Kidney epithelial cell (primary cell): Measurements from ENCODE around the gene PDIA5. TPM values are rescaled to one million over a fixed set of nuclear protein-coding genes. Genes with fewer than 3 reads are reported as not detected.

Source experiments
- DNase-seq: peaks from one replicate; pipeline ENCODE4 v3.0.0-alpha.2; 2010; ENCODE audit warnings: low read depth
- H3K27me3 ChIP-seq: 2 replicates; pipeline ENCODE4 v1.6.0; 2011; ENCODE audit warnings: low read length; ENCODE audit not compliant: control insufficient read depth, insufficient read depth
- H3K36me3 ChIP-seq: 2 replicates; pipeline ENCODE4 v1.5.1; 2011; ENCODE audit warnings: low read length; ENCODE audit not compliant: control insufficient read depth, insufficient read depth
- H3K4me3 ChIP-seq: 2 replicates; pipeline ENCODE4 v1.5.1; 2011; ENCODE audit warnings: low read depth, mild to moderate bottlenecking, control low read depth, low read length
- total RNA-seq: library from RNA; depleted of rRNA; stranded (reverse); fragments of >200 nt; gene quantifications from 2 replicates; pipeline ENCODE4 v1.2.3, GENCODE V29; 2015
- TF ChIP-seq, protein P1 (sequence below): IDR thresholded peaks from 2 replicates; pipeline ENCODE4 v1.5.1; 2011; ENCODE audit warnings: mild to moderate bottlenecking, moderate library complexity, low read length, control low read depth, inconsistent platforms; ENCODE audit not compliant: insufficient read depth, poor library complexity, severe bottlenecking

The PDIA5 gene
- total RNA-seq, 1 donor from 2014 or later: 18.8 TPM

DNA sequence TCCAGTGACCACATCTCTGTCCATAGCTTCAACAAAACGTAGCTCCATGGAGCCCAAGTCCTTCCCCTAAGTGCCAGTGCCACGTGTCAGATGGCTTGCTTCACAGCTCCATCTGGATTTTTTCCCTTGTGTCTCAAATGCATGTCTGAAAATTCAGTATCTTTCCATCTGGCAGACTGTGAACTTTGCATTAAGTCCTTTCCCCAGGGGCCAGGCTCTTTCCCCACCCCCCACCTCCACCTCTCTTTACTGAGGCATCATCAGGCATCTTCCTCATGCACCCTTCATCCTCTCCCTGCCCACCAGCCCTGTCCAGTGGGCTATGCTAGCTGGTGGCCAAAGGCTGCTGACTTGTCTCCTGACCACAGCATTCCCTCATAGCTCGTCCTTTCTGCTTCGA is 53.7 kb downstream of the PDIA5 start:
- TF ChIP-seq, protein P1, sequence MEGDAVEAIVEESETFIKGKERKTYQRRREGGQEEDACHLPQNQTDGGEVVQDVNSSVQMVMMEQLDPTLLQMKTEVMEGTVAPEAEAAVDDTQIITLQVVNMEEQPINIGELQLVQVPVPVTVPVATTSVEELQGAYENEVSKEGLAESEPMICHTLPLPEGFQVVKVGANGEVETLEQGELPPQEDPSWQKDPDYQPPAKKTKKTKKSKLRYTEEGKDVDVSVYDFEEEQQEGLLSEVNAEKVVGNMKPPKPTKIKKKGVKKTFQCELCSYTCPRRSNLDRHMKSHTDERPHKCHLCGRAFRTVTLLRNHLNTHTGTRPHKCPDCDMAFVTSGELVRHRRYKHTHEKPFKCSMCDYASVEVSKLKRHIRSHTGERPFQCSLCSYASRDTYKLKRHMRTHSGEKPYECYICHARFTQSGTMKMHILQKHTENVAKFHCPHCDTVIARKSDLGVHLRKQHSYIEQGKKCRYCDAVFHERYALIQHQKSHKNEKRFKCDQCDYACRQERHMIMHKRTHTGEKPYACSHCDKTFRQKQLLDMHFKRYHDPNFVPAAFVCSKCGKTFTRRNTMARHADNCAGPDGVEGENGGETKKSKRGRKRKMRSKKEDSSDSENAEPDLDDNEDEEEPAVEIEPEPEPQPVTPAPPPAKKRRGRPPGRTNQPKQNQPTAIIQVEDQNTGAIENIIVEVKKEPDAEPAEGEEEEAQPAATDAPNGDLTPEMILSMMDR: no peak
- peaks cover 5% of the 10 kb centered on the region for H3K36me3 ChIP-seq

DNA sequence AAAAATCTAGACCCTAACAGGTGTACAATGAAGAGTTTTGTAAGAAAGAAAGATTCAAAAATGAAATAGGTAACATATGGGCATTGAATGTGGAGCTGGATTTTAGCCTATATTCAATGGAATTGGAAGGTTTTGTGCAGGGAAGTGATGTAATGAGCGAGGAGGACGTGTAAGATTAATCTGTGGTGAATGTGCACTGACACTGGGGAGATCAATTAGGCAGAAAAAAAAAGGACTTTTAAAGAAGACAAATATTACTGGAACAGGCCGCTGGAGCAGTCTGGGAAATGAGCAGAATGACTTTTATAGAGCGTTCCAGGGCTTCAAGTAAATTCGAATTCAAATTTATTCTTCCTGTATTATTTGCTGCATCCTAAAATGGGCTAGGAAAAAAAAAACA is 55.2 kb downstream of the PDIA5 start:
- Histone ChIP-seq H3K27me3 (no peaks in the 10 kb centered on the region), H3K36me3 (peaks cover 5% of the 10 kb centered on the region), H3K4me3 (no peak overlapping the region)
- no peak for DNase-seq
- TF ChIP-seq, protein P1: no peak

More for the DNA sequence above, 53.7 kb downstream of the PDIA5 start:
- no peak for DNase-seq
- Histone ChIP-seq H3K27me3 (no peaks in the 10 kb centered on the region), H3K4me3 (no peak overlapping the region)

DNA sequence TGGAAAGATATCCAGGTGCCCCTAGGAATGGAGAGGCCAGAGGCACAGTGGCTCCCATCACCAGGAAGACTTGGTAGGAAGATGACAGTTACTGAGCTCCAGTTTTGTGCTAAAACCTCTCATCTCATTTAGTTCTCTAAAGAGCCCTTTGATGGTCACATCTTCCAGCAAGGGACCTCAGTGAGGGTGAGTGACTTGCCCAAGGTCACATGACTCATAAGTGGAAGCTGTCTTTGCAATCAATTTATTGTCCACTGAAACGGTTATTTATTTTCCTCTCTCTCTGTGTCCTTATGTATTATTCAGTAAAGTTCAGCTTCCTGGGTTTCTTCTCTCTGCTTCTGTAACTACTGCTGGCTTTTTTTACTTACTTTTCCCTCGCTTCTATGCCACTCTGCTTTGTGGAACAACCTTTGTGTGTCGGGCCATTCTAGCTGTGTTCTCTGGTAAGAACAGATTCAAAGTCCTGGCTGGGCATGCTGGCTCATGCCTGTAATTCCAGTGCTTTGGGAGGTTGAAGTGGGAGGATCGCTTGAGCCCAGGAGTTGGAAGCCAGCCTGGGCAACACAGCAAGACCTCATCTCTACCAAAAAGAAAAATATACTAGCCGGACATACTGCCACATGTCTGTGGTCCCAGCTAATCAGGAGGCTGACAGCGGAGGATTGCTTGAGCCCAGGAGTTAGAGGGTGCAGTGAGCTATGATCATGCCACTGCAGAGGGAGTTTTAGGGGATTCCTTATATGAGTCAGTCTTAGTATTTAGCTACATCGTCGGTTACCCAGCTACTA is 55.9 kb downstream of the PDIA5 start:
- Histone ChIP-seq H3K27me3 (no peaks in the 10 kb centered on the region), H3K36me3 (peaks cover 5% of the 10 kb centered on the region), H3K4me3 (no peak overlapping the region)
- TF ChIP-seq, protein P1: no peak
- DNase-seq: no peak

DNA sequence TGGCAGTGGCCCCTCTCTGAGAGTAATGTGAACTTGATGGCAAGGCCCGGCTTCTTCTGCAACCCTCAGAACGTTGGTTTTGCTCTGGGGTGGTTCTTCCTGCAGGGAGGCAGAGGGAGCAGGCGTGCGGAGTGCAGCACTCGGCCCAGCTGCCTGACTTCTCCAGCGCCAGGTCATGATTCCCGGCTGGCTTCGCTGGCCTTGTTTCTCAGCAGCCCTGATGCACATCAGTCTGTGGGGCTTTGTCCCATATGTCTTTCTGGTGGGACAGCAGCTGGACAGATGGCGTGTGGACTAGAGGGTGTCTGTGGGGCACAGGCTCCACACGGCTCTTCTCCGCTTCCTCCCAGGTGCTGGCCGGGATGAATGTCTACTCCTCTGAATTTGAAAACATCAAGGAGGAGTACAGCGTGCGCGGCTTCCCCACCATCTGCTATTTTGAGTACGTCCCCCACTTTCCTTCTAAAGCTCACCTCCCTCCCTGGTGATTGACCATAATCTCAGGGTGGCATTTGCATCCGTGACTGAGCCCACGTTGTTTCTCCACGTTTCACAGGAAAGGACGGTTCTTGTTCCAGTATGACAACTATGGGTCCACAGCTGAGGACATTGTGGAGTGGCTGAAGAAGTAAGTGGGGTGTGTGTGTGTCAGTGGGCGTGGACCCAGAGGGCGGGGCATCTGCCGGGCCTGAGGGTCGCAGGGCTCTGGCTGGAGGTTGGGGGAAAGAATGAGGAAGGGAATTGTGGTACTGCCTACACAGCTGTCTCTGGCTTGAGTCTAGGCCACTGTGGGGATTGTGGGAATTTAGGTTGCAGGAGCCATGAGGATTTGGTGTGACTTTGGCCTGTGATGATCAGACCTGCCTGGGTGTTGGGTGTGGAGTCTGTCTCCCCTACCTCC is 57.1 kb downstream of the PDIA5 start:
- peaks cover 3% of the 10 kb centered on the region for H3K36me3 ChIP-seq
- no peaks in the 10 kb centered on the region for H3K27me3 ChIP-seq
- DNase-seq: no peak
- H3K4me3 ChIP-seq: no peak overlapping the region
- TF ChIP-seq, protein P1: no peak

DNA sequence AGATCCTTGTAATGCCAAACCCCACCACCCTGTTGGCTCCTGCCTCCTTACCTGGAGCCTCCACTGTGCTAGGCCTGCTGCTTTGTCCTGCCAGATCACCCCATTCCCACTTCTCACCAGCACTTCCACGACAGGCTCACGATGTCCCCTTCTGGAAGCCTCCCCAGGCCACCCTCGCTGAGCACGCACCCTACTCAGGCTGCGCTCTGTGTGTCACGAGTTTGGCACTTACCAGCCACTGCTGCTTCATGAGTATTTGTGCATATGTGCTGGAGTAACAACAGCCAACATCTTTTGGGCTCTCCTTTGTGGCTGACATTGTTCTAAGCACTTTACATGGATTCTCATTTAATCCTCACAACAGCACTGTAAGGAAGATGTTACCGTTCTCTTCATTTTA is 58.1 kb downstream of the PDIA5 start:
- H3K4me3 ChIP-seq: no peak overlapping the region
- peaks cover 3% of the 10 kb centered on the region for H3K36me3 ChIP-seq
- TF ChIP-seq, protein P1: no peak
- DNase-seq: no peak
- no peaks in the 10 kb centered on the region for H3K27me3 ChIP-seq
